Kidney (tissue), 14 donors: ENCODE data around the gene GPR61. TPM values are rescaled to one million over a fixed set of nuclear protein-coding genes. Genes with fewer than 3 reads are reported as not detected.
A peak's percentile ranks its signal among the peaks of the same experiment; 100 is the strongest.

ENCODE experiments used
- DNase-seq, 5 donors: peaks; one replicate each; pipeline ENCODE4 v3.0.0-alpha.2; 2013 to 2020
- FAIRE-seq: peaks from 2 replicates; lab custom pipeline; 2012; peaks lifted over from hg19 to GRCh38; lab: Jason Lieb, UNC
- H3K27ac ChIP-seq, 2 donors: one replicate each; pipeline ENCODE4 v1.7.0; 2013; ENCODE audit warnings: low read depth in 2 of 2, low read length in 2 of 2, inconsistent platforms in 1 of 2
- H3K27me3 ChIP-seq: one replicate; pipeline ENCODE4 v1.7.1; 2013; ENCODE audit warnings: low read length, inconsistent platforms; ENCODE audit not compliant: control insufficient read depth, insufficient read depth
- H3K36me3 ChIP-seq, 3 donors: one replicate each; pipeline versions ENCODE4 v1.7.0 to v1.7.1; 2013; ENCODE audit warnings: low read length in 3 of 3, control low read depth in 1 of 3, inconsistent platforms in 1 of 3; ENCODE audit not compliant: insufficient read depth in 3 of 3, control insufficient read depth in 2 of 3
- H3K4me1 ChIP-seq, 3 donors: one replicate each; pipeline versions ENCODE4 v1.7.0 to v1.7.1; 2013; ENCODE audit warnings: low read length in 3 of 3, inconsistent platforms in 1 of 3, low read depth in 1 of 3; ENCODE audit not compliant: control insufficient read depth in 2 of 3, insufficient read depth in 2 of 3
- H3K4me3 ChIP-seq, 3 donors: one replicate each; pipeline versions ENCODE4 v1.7.0 to v1.8.1; 2013; ENCODE audit warnings: low read length in 3 of 3, control low read depth in 1 of 3, inconsistent platforms in 1 of 3
- H3K9ac ChIP-seq, 3 donors: one replicate each; pipeline versions ENCODE4 v1.7.0 to v1.7.1; 2013; ENCODE audit warnings: low read length in 3 of 3, control low read depth in 1 of 3, inconsistent platforms in 1 of 3
- H3K9me3 ChIP-seq, 3 donors: one replicate each; pipeline versions ENCODE4 v1.7.0 to v1.7.1; 2013; ENCODE audit warnings: low read length in 3 of 3, control low read depth in 1 of 3, inconsistent platforms in 1 of 3; ENCODE audit not compliant: control insufficient read depth in 2 of 3, insufficient read depth in 1 of 3
- intact Hi-C: fragments of 100-400 bp; cut with DNase I; formaldehyde crosslinking; loops from one replicate; pipeline ENCODE4 v1.11.1; 2022
- polyA plus RNA-seq: library from polyadenylated mRNA; stranded (reverse); fragments of 350-450 nt; fragmentation: Illumina TruSeq; extraction: RNeasy Lipid Tissue Mini Kit (QIAGEN cat#74804); gene quantifications from one replicate; pipeline ENCODE4 v1.2.3, GENCODE V29; 2014; ENCODE audit warnings: low read depth, low replicate concordance; ENCODE audit not compliant: insufficient read depth
- total RNA-seq: library from RNA; stranded (reverse); fragmentation: NEBNext Ultra II Directional; extraction: Animal tissue kit (Norgen Biotek cat#: 25700); gene quantifications from one replicate; pipeline ENCODE4 v1.2.1, GENCODE V29; 2021
- TF ChIP-seq, protein P1 (sequence below): IDR thresholded peaks from 3 replicates; pipeline ENCODE4 v1.5.1; 2012; ENCODE audit warnings: mild to moderate bottlenecking, moderate library complexity, borderline replicate concordance; ENCODE audit not compliant: insufficient read depth; ENCODE audit errors: extremely low read depth
- donor health status: control.
- donor health status: control.
- donor health status: control.
- donor health status: control.
- donor health status: control.
- donor health status: DM: yes; HTN: yes; CAD: no.
- donor health status: Normal renal cell carcinoma (clear cell type).

The GPR61 gene
- total and polyA plus RNA-seq, 2 donors from 2014 or later = not detected

- FAIRE-seq = no peak
- TF ChIP-seq, protein P1, sequence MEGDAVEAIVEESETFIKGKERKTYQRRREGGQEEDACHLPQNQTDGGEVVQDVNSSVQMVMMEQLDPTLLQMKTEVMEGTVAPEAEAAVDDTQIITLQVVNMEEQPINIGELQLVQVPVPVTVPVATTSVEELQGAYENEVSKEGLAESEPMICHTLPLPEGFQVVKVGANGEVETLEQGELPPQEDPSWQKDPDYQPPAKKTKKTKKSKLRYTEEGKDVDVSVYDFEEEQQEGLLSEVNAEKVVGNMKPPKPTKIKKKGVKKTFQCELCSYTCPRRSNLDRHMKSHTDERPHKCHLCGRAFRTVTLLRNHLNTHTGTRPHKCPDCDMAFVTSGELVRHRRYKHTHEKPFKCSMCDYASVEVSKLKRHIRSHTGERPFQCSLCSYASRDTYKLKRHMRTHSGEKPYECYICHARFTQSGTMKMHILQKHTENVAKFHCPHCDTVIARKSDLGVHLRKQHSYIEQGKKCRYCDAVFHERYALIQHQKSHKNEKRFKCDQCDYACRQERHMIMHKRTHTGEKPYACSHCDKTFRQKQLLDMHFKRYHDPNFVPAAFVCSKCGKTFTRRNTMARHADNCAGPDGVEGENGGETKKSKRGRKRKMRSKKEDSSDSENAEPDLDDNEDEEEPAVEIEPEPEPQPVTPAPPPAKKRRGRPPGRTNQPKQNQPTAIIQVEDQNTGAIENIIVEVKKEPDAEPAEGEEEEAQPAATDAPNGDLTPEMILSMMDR = no peak
- H3K27ac ChIP-seq = no peak overlapping the region
Observed at GRCh38 chr1:109531826-109532364, 7.8 kb upstream of the GPR61 start.

DNA sequence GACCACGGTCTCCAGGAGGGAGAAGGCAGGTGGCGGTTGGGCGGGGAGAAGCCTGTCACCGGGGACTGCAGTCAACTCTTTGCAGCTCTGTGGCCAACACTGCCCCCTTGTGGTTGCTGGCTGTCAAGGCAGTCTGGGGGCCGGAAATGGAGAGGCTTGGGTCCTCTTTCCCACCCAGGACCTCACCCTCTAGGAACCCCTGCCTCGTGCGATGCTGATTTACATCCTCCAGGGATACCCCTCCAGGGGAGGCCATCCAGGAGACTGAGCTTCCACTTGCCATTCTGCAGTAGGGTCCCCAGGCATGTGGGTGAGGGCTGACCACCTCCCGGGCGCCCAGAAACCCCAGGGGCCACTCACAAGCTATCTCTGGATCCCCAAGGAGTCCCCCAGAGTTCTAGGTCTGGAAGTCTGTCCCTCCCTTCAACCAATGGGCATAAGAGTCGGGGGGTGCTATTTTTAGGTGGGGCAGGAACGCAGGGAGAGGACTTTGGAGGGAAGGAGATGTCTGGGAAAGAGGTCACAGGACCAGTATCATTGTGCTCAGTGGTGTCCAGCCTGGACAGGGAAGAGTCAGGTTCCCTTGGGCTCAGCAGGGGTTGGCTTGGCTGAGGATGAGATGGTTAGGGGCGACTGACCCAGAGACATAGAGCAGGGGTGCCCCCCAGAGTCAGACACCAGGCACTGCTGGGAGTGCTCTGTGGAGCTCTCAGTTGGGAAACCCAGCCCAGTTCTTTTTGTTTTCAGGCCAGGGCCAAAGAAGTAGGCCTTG, 7.1 kb upstream of the GPR61 start:
- Histone ChIP-seq H3K9me3 (no peaks in the 10 kb centered on the region), H3K4me3 (peak overlapping the region in 1 of 3 donors; percentile 35), H3K27ac (no peak overlapping the region), H3K4me1 (peaks cover 0 to 4% (median 0%) of the 10 kb centered on the region in 3 donors), H3K27me3 (no peaks in the 10 kb centered on the region), H3K9ac (peak overlapping the region in 1 of 3 donors; percentile 26), H3K36me3 (no peaks in the 10 kb centered on the region)
- intact Hi-C loops = loop anchor here (5.0 to 10.0 kb wide), 2 partner anchors 40 to 92 kb away; partner anchors contain the start of gene CYB561D1
- FAIRE-seq (no peak), DNase-seq (peak; percentile 89 to 94 (median 91))
- TF ChIP-seq, protein P1 = peak; percentile 99

More at GRCh38 chr1:109531826-109532364, 7.8 kb upstream of the GPR61 start:
- Histone ChIP-seq H3K4me1 (peaks cover 0 to 4% (median 0%) of the 10 kb centered on the region in 3 donors), H3K4me3 (no peak overlapping the region), H3K9me3 (no peaks in the 10 kb centered on the region), H3K36me3 (no peaks in the 10 kb centered on the region), H3K9ac (peak overlapping the region in 1 of 3 donors; percentile 0), H3K27me3 (no peaks in the 10 kb centered on the region)
- DNase-seq = peak in 1 of 5 donors; percentile 79
- intact Hi-C loops = loop anchor here (5.0 to 10.0 kb wide), 2 partner anchors 40 to 93 kb away; partner anchors contain the start of gene CYB561D1

DNA sequence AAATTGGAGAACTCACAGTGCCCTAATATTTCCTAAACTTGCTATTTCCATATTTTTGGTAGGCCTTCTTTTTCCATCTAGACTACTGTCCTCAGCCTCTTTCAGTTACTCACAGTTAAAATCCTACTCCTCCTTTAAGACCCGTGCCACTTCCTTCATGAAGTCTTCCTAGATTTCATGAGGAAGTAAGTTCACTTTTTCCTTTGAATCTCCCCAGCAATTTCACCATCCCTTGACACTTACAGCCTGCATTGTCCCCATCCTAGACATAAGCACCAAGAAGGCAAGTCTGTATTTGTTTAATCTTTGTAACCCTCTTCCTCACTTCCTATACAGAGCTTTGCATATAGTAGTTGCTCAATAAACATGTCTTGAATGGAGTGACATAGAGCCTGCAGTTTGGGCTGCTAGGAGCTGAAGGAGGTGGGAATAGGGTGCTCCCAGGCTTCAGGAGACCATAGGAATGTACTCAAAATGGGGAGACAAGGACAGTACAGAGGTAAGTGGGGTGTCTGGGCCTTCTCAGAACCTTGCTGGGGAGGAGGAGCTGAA, 5.3 kb upstream of the GPR61 start:
- no peaks in the 10 kb centered on the region for H3K9me3 ChIP-seq
- H3K9ac ChIP-seq = no peak overlapping the region
- intact Hi-C loops = loop anchor here (5.0 to 10.0 kb wide), 2 partner anchors 42 to 90 kb away; partner anchors contain the start of gene CYB561D1
- no peak overlapping the region for H3K4me3 ChIP-seq
- peaks cover 0 to 4% (median 0%) of the 10 kb centered on the region in 3 donors for H3K4me1 ChIP-seq
- FAIRE-seq (no peak), DNase-seq (no peak)
- H3K36me3 ChIP-seq = no peaks in the 10 kb centered on the region
- no peaks in the 10 kb centered on the region for H3K27me3 ChIP-seq
- TF ChIP-seq, protein P1 = no peak
- no peak overlapping the region for H3K27ac ChIP-seq
